ENCODE measurements around the gene ADA.
A peak's percentile ranks its signal among the peaks of the same experiment; 100 is the strongest.

The ADA gene

DNA sequence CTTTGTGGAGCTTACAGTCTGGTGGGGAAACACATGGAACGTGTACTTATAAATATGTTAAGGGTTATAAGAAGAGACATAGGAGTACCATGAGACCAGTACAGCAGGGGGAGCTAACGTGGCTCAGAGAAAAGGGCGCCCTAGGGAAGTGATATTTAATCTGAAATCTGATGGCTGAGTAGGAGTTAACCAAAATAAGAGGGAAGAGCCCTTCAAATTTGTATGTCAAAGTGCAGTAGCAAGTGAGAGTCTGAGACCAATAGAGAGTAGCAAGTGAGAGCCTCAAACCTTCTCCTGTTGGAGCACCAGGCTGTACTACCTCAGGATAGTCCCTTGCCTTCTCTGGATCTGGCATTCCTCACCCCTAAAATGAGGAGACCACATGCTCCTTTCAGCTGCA is 75.2 kb downstream of the ADA start:
- DNase-seq (ENCODE audit: low read depth) = no peak
- H3K4me3 ChIP-seq (ENCODE audit: control insufficient read depth, low read depth, low read length) = no peak overlapping the region

GRCh38 chr20:44574372-44574771 is 77.1 kb downstream of the ADA start:
- TF ChIP-seq, protein P1, sequence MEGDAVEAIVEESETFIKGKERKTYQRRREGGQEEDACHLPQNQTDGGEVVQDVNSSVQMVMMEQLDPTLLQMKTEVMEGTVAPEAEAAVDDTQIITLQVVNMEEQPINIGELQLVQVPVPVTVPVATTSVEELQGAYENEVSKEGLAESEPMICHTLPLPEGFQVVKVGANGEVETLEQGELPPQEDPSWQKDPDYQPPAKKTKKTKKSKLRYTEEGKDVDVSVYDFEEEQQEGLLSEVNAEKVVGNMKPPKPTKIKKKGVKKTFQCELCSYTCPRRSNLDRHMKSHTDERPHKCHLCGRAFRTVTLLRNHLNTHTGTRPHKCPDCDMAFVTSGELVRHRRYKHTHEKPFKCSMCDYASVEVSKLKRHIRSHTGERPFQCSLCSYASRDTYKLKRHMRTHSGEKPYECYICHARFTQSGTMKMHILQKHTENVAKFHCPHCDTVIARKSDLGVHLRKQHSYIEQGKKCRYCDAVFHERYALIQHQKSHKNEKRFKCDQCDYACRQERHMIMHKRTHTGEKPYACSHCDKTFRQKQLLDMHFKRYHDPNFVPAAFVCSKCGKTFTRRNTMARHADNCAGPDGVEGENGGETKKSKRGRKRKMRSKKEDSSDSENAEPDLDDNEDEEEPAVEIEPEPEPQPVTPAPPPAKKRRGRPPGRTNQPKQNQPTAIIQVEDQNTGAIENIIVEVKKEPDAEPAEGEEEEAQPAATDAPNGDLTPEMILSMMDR (IDR thresholded peaks at IDR 0.05; ENCODE audit: control insufficient read depth, insufficient read depth, low read depth, low read length, missing control alignments) = no peak
- no peak for DNase-seq (ENCODE audit: low read depth)
- H3K4me3 ChIP-seq (ENCODE audit: control insufficient read depth, low read depth, low read length) = no peak overlapping the region

More for the DNA sequence above, 75.2 kb downstream of the ADA start:
- TF ChIP-seq, protein P1 (IDR thresholded peaks at IDR 0.05; ENCODE audit: control insufficient read depth, insufficient read depth, low read depth, low read length, missing control alignments) = no peak

DNA sequence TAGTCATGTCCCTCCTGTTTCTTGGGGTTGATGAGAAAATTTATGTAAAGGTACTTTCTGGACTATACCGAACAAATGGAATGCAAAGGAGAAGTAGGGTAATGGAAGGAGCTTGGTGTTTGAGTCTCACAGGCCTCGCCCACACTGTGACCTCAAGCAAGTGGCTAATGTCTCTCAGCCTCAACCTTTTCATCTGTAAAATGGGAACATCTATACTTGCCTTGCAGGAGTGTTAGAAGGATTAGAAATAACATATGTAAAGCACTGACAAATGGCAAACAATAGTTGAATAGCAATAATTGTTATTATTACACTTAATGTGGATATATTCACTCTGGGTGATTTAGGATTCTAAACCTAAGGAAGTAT is 78.0 kb downstream of the ADA start:
- TF ChIP-seq, protein P1 (IDR thresholded peaks at IDR 0.05; ENCODE audit: control insufficient read depth, insufficient read depth, low read depth, low read length, missing control alignments) = no peak

DNA sequence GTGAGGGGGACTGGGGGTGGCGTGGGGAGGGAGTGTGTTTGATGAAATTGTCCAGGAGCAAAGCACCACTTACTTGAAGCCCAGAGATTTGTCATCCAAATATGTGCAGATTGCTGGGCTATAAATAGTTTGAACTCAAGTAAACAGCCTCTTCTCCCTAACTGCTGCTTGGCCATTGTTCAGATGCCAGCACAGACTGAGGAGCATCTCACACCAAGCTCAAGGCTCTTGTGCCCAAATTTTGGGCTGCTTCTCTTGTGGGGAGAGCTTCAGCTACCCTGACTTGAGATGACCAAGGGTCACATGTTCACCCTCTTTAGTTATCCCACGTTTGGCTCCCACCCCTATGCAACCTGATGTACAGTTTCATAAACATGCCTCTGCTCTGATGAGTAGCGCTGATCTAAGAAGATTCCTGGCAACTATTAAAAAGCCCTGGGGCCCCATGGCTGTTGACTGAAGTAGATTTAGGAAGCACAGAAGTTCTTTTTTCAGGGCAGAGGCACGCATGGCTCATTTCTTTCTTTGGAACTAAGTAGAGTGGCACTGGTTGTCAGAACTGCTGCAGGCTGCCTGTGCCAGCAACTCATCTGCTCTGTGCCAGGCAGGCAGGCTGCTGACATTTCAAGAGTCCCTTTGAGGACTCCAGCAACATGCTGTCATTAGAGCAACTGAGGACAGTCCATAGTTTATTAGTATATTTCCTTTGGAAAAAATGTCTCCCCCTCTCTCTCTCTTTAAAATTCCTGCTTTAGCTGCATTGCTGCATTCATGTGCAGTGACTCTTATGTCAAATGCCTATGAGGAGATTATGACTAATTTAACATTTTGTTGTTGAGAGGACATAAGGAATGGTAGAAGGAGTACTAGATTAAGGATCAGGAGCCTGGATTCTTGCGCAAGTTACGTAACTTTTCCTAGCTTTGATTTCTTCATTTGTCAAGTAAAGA is 78.7 kb downstream of the ADA start:
- TF ChIP-seq, protein P1 (IDR thresholded peaks at IDR 0.05; ENCODE audit: control insufficient read depth, insufficient read depth, low read depth, low read length, missing control alignments) = no peak
- H3K4me3 ChIP-seq (ENCODE audit: control insufficient read depth, low read depth, low read length) = no peak overlapping the region
- peak; percentile 88 for DNase-seq (ENCODE audit: low read depth)

More for the DNA sequence above, 78.0 kb downstream of the ADA start:
- no peak overlapping the region for H3K4me3 ChIP-seq (ENCODE audit: control insufficient read depth, low read depth, low read length)
- no peak for DNase-seq (ENCODE audit: low read depth)

GRCh38 chr20:44571362-44571988 is 80.0 kb downstream of the ADA start:
- DNase-seq (ENCODE audit: low read depth) = no peak
- no peak overlapping the region for H3K4me3 ChIP-seq (ENCODE audit: control insufficient read depth, low read depth, low read length)
- TF ChIP-seq, protein P1 (IDR thresholded peaks at IDR 0.05; ENCODE audit: control insufficient read depth, insufficient read depth, low read depth, low read length, missing control alignments) = no peak

GRCh38 chr20:44570367-44570766 is 81.1 kb downstream of the ADA start:
- H3K4me3 ChIP-seq (ENCODE audit: control insufficient read depth, low read depth, low read length) = no peak overlapping the region
- no peak for DNase-seq (ENCODE audit: low read depth)
- TF ChIP-seq, protein P1 (IDR thresholded peaks at IDR 0.05; ENCODE audit: control insufficient read depth, insufficient read depth, low read depth, low read length, missing control alignments) = no peak

All from AG09309 (cell line).